BJ (cell line): ENCODE results near the gene NBEA. TPM values are rescaled to one million over a fixed set of nuclear protein-coding genes. Genes with fewer than 3 reads are reported as not detected.

ENCODE experiments used
- CTCF ChIA-PET: fragments of 350-600 bp; formaldehyde crosslinking; extraction: SDS; loops from one replicate; lab custom pipeline; 2021; ENCODE audit warnings: antibody characterized with exemption, inconsistent platforms; lab: Yijun Ruan, JAX
- POLR2A ChIA-PET: fragments of 300-600 bp; sonication (Branson Sonifier 250); formaldehyde crosslinking; extraction: SDS; loops from one replicate; lab custom pipeline; 2021; ENCODE audit warnings: antibody characterized with exemption; lab: Charles Lee
- DNase-seq: peaks from one replicate; pipeline ENCODE4 v3.0.0-alpha.2; 2011; ENCODE audit warnings: low read depth
- H3K27me3 ChIP-seq: 2 replicates; pipeline ENCODE4 v1.6.0; 2011; ENCODE audit warnings: low read length; ENCODE audit not compliant: control insufficient read depth, insufficient read depth
- H3K36me3 ChIP-seq: 2 replicates; pipeline ENCODE4 v1.5.1; 2011; ENCODE audit warnings: low read length; ENCODE audit not compliant: control insufficient read depth, insufficient read depth
- H3K4me3 ChIP-seq: 2 replicates; pipeline ENCODE4 v1.5.1; 2011; ENCODE audit warnings: low read depth, mild to moderate bottlenecking, control low read depth, low read length
- polyA plus RNA-seq: library from polyadenylated mRNA; depleted of rRNA; stranded (reverse); fragments of >200 nt; gene quantifications from 2 replicates; pipeline ENCODE4 v1.2.3, GENCODE V29; 2011
- TF ChIP-seq, protein P1 (sequence below): IDR thresholded peaks from 2 replicates; pipeline ENCODE4 v1.5.1; 2011; ENCODE audit warnings: low read depth, mild to moderate bottlenecking, control low read depth, inconsistent platforms, low read length, moderate library complexity; ENCODE audit not compliant: insufficient read depth

Gene NBEA
- polyA plus RNA-seq, 1 experiment, result 17.8 TPM

GRCh38 chr13:35552172-35552844 lies 610.2 kb downstream of the NBEA start:
- CTCF ChIA-PET, result interaction anchor here (0.7 to 1.5 kb wide), 4 partner anchors 15 to 253 kb away, joined by 3 to 6 read pairs (median 4); no protein-coding TSS in a partner anchor
- Histone ChIP-seq H3K27me3 (no peaks in the 10 kb centered on the region), H3K36me3 (no peaks in the 10 kb centered on the region), H3K4me3 (no peak overlapping the region)
- no peak for DNase-seq
- POLR2A ChIA-PET, result interaction anchor here (0.6 to 0.7 kb wide), 3 partner anchors 76 to 279 kb away, joined by 3 to 5 read pairs (median 3); partner anchors contain the start of gene MAB21L1
- TF ChIP-seq, protein P1, sequence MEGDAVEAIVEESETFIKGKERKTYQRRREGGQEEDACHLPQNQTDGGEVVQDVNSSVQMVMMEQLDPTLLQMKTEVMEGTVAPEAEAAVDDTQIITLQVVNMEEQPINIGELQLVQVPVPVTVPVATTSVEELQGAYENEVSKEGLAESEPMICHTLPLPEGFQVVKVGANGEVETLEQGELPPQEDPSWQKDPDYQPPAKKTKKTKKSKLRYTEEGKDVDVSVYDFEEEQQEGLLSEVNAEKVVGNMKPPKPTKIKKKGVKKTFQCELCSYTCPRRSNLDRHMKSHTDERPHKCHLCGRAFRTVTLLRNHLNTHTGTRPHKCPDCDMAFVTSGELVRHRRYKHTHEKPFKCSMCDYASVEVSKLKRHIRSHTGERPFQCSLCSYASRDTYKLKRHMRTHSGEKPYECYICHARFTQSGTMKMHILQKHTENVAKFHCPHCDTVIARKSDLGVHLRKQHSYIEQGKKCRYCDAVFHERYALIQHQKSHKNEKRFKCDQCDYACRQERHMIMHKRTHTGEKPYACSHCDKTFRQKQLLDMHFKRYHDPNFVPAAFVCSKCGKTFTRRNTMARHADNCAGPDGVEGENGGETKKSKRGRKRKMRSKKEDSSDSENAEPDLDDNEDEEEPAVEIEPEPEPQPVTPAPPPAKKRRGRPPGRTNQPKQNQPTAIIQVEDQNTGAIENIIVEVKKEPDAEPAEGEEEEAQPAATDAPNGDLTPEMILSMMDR, result no peak

DNA sequence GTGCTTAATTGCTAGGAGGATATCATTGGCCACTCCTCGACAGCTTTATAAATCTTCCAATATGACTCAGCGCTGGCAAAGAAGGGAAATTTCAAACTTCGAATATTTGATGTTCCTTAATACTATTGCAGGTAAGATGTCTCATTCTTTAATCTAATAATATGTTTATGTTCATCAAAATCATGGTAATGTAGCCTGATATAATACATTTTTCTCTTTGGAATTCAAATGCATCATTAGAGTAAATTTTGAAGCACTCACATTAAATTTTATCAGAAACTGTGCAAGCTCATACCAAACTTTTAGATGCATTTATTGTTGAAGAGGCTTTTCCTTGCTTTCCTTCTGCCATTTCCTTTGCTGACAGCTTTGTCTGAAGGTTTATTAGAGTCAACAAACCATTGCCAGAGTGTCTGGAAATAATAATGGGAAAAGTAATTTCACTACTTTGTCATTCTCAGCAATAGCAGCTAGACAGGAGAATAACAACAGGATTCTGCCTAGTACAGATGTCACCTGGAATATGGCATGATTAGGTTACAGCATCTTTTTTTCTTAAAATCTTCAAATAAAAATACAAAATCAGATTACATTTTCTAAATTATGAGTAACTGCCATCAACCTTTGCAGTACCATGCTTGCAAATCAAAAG lies 613.0 kb downstream of the NBEA start:
- ChIA-PET POLR2A (no interaction called here), CTCF (interaction anchor here (1.5 kb wide), 1 partner anchor 27 kb away, joined by 4 read pairs; no protein-coding TSS in a partner anchor)
- no peak overlapping the region for H3K4me3 ChIP-seq
- no peaks in the 10 kb centered on the region for H3K36me3 ChIP-seq
- H3K27me3 ChIP-seq, result no peaks in the 10 kb centered on the region
- DNase-seq, result no peak
- TF ChIP-seq, protein P1, result no peak

DNA sequence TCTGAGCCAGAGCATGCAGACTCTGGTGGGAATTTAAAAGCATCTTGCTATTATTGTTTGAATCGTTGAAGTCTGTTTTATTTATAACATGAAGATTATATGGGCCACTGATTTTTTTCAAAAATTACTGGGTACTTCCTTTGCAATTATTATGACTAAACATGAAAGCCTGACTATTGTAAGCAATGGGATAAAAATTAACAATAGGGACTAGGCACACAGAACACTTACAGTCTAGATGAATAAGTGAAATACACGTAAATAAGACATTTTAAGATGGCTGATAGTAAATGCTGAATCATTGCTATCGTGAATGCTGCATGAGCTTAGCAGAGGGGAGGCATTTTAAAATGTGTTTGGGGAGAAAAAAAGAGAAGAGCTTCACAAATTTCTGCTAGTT lies 615.4 kb downstream of the NBEA start:
- Histone ChIP-seq H3K36me3 (peaks cover 3% of the 10 kb centered on the region; the same call in 1 of the 2 replicates), H3K27me3 (no peaks in the 10 kb centered on the region), H3K4me3 (no peak overlapping the region)
- POLR2A ChIA-PET, result no interaction called here
- CTCF ChIA-PET, result interaction anchor here (1.2 kb wide), 1 partner anchor 10 kb away, joined by 3 read pairs; no protein-coding TSS in a partner anchor
- TF ChIP-seq, protein P1, result no peak
- DNase-seq, result no peak

DNA sequence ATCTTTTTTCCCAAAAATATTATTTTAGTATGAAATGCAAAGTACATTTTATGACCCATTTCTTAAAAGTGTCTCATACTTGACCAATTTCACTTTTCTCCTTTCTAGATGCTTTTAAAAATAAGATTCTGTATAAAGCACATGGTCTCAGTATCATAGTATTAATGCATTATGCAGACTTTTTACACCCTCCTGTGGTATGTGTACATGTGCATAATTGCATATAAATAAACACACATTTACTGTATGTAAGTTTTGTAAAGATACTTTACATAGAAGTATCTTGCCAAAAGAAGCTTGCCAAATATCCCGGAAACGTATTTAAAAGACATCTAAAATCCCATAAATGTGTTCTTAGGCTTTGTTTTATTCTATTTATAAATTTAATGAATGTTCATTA lies 619.5 kb downstream of the NBEA start:
- CTCF ChIA-PET, result no interaction called here
- Histone ChIP-seq H3K36me3 (peaks cover 5% of the 10 kb centered on the region), H3K27me3 (no peaks in the 10 kb centered on the region), H3K4me3 (no peak overlapping the region)
- TF ChIP-seq, protein P1, result no peak
- POLR2A ChIA-PET, result no interaction called here
- no peak for DNase-seq

DNA sequence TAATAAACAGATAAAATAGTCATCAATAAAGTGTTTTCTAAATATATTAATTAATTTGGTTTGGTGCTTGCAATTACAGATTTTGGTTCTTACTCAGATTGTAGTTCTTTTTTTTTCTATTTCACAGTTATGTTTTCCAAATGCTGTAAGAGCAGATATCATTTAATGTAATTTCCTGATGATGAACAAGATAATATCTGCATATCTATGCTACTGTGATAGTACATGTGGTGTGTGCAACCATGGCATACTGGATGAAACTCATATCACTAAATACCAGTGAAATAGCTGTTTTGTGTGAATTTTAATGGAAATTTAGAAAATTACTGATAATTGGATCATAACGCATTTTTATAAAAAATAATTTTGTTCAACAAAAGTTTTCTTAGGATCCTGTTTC lies 623.2 kb downstream of the NBEA start:
- TF ChIP-seq, protein P1, result no peak
- POLR2A ChIA-PET, result no interaction called here
- Histone ChIP-seq H3K4me3 (no peak overlapping the region), H3K27me3 (no peaks in the 10 kb centered on the region), H3K36me3 (peaks cover 6% of the 10 kb centered on the region)
- CTCF ChIA-PET, result interaction anchor here (1.5 kb wide), 1 partner anchor 12 kb away, joined by 3 read pairs; no protein-coding TSS in a partner anchor
- DNase-seq, result no peak
